ENCODE data around the gene RAB11FIP4. TPM values are rescaled to one million over a fixed set of nuclear protein-coding genes. Genes with fewer than 3 reads are reported as not detected.
A peak's percentile ranks its signal among the peaks of the same experiment; 100 is the strongest.

Gene RAB11FIP4
- total and polyA plus RNA-seq, 2 donors from 2014 or later, result 10.0 to 32.5 TPM

- H3K9ac ChIP-seq (ENCODE audit: low read length in 3 of 3), result no peak overlapping the region
- TF ChIP-seq CTCF (IDR thresholded peaks at IDR 0.05; ENCODE audit: borderline replicate concordance, extremely low read depth, insufficient read depth), result no peak
- no peaks in the 10 kb centered on the region for H3K9me3 ChIP-seq (ENCODE audit: control insufficient read depth in 2 of 3, insufficient read depth in 1 of 3, low read length in 3 of 3)
- H3K4me3 ChIP-seq (ENCODE audit: low read length in 3 of 3), result no peak overlapping the region
- no peaks in the 10 kb centered on the region for H3K36me3 ChIP-seq (ENCODE audit: control insufficient read depth in 2 of 3, insufficient read depth in 3 of 3, low read length in 3 of 3)
- FAIRE-seq, result no peak
- peak overlapping the region in 1 of 2 donors; percentile 88 for H3K27ac ChIP-seq (ENCODE audit: low read depth in 2 of 2, low read length in 2 of 2)
- H3K27me3 ChIP-seq (ENCODE audit: control insufficient read depth, insufficient read depth, low read length), result no peaks in the 10 kb centered on the region
- no peak for DNase-seq
- peaks cover 0 to 19% (median 0%) of the 10 kb centered on the region in 3 donors for H3K4me1 ChIP-seq (ENCODE audit: control insufficient read depth in 2 of 3, insufficient read depth in 2 of 3, low read depth in 1 of 3, low read length in 3 of 3)
- intact Hi-C loops (cut with DNase I), result no loop called here
Measured at GRCh38 chr17:31580316-31580705, 188.8 kb downstream of the RAB11FIP4 start.

- peaks cover 0 to 19% (median 0%) of the 10 kb centered on the region in 3 donors for H3K4me1 ChIP-seq (ENCODE audit: control insufficient read depth in 2 of 3, insufficient read depth in 2 of 3, low read depth in 1 of 3, low read length in 3 of 3)
- peak overlapping the region; percentile 77 to 88 for H3K27ac ChIP-seq (ENCODE audit: low read depth in 2 of 2, low read length in 2 of 2)
- H3K27me3 ChIP-seq (ENCODE audit: control insufficient read depth, insufficient read depth, low read length), result no peaks in the 10 kb centered on the region
- intact Hi-C loops (cut with DNase I), result no loop called here
- no peaks in the 10 kb centered on the region for H3K36me3 ChIP-seq (ENCODE audit: control insufficient read depth in 2 of 3, insufficient read depth in 3 of 3, low read length in 3 of 3)
- FAIRE-seq (no peak), DNase-seq (peak in 2 of 5 donors; percentile 39 to 92)
- peak overlapping the region in 1 of 3 donors; percentile 16 for H3K4me3 ChIP-seq (ENCODE audit: low read length in 3 of 3)
- no peak for TF ChIP-seq CTCF (IDR thresholded peaks at IDR 0.05; ENCODE audit: borderline replicate concordance, extremely low read depth, insufficient read depth)
- no peaks in the 10 kb centered on the region for H3K9me3 ChIP-seq (ENCODE audit: control insufficient read depth in 2 of 3, insufficient read depth in 1 of 3, low read length in 3 of 3)
- H3K9ac ChIP-seq (ENCODE audit: low read length in 3 of 3), result no peak overlapping the region
Measured at GRCh38 chr17:31580706-31581490, 189.4 kb downstream of the RAB11FIP4 start.

- FAIRE-seq, result no peak
- TF ChIP-seq CTCF (IDR thresholded peaks at IDR 0.05; ENCODE audit: borderline replicate concordance, extremely low read depth, insufficient read depth), result no peak
- H3K4me3 ChIP-seq (ENCODE audit: low read length in 3 of 3), result peak overlapping the region in 2 of 3 donors; percentile 19 to 32
- no peaks in the 10 kb centered on the region for H3K36me3 ChIP-seq (ENCODE audit: control insufficient read depth in 2 of 3, insufficient read depth in 3 of 3, low read length in 3 of 3)
- peak in 1 of 5 donors; percentile 83 for DNase-seq
- intact Hi-C loops (cut with DNase I), result no loop called here
- peak overlapping the region; percentile 77 to 88 for H3K27ac ChIP-seq (ENCODE audit: low read depth in 2 of 2, low read length in 2 of 2)
- H3K9me3 ChIP-seq (ENCODE audit: control insufficient read depth in 2 of 3, insufficient read depth in 1 of 3, low read length in 3 of 3), result no peaks in the 10 kb centered on the region
- H3K27me3 ChIP-seq (ENCODE audit: control insufficient read depth, insufficient read depth, low read length), result no peaks in the 10 kb centered on the region
- H3K4me1 ChIP-seq (ENCODE audit: control insufficient read depth in 2 of 3, insufficient read depth in 2 of 3, low read depth in 1 of 3, low read length in 3 of 3), result peaks cover 0 to 19% (median 0%) of the 10 kb centered on the region in 3 donors
- no peak overlapping the region for H3K9ac ChIP-seq (ENCODE audit: low read length in 3 of 3)
Measured at GRCh38 chr17:31581491-31581890, 190.0 kb downstream of the RAB11FIP4 start.

Measured in kidney (tissue), 14 donors.